GM10266 (cell line): ENCODE results near the gene POU6F1.

ENCODE experiments used
- DNase-seq: peaks from one replicate; pipeline ENCODE4 v3.0.0; 2012; ENCODE audit errors: extremely low spot score
- TF ChIP-seq, protein P1 (sequence below): IDR thresholded peaks from 2 replicates; pipeline ENCODE4 v1.5.1; 2012; ENCODE audit warnings: mild to moderate bottlenecking, low read depth; ENCODE audit not compliant: control insufficient read depth, insufficient read depth; ENCODE audit errors: missing control alignments

POU6F1 gene

DNA sequence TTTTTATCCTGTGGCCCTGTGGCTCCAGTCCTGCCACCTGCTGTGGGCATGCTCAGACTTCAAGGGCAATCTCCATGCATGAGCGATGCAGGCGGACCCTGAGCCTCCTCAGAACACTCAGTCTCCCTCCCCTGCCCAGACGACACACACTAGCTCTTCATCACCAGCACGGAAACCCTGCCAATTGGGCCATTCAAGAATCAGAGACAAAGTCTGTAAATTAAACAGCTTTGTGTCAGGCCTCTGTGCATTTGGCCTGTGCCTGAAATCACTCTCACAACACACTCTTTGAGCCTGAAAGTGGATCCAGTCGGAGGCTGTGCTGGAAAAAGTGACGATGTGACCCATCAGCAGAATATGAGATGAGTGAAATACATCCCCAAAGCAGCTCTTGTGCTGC, 12.5 kb downstream of the POU6F1 start:
- no peak for DNase-seq
- TF ChIP-seq, protein P1, sequence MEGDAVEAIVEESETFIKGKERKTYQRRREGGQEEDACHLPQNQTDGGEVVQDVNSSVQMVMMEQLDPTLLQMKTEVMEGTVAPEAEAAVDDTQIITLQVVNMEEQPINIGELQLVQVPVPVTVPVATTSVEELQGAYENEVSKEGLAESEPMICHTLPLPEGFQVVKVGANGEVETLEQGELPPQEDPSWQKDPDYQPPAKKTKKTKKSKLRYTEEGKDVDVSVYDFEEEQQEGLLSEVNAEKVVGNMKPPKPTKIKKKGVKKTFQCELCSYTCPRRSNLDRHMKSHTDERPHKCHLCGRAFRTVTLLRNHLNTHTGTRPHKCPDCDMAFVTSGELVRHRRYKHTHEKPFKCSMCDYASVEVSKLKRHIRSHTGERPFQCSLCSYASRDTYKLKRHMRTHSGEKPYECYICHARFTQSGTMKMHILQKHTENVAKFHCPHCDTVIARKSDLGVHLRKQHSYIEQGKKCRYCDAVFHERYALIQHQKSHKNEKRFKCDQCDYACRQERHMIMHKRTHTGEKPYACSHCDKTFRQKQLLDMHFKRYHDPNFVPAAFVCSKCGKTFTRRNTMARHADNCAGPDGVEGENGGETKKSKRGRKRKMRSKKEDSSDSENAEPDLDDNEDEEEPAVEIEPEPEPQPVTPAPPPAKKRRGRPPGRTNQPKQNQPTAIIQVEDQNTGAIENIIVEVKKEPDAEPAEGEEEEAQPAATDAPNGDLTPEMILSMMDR = no peak

DNA sequence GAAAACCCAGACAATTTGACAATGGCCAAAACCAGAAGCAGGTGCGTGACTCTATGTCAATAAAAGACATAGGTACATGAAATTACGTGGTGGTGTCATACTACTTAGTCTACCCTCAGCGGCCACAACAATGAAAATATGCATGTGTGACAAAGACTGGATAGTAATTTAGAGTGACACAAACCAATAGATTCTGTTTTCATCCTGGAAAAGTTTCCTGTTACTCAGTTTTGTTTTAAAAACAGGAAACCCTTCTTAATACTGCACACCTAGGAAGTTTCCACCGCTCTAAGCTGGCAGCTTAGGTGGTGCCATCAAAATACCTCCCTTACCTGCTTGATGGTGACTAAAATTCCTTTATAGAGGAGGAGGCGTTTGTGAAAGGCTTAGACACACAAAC, 15.1 kb downstream of the POU6F1 start:
- TF ChIP-seq, protein P1 = no peak
- no peak for DNase-seq

DNA sequence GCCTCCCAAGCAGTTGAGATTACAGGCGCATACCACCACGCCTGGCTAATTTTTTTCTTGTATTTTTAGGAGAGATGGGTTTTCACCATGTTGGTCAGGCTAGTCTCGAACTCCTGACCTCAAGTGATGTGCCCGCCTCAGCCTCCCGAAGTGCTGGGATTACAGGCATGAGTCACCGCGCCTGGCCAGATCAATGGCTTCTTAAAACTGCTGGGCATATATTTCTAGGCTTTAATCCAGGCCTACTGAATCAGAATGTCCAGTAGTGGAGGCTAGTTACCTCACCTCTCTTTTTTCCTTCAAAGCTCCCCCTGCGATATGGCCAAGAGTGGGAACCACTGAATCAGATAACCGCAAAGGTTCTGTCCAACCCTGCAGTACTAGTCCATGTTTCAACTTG, 17.1 kb downstream of the POU6F1 start:
- DNase-seq = no peak
- TF ChIP-seq, protein P1 = no peak

DNA sequence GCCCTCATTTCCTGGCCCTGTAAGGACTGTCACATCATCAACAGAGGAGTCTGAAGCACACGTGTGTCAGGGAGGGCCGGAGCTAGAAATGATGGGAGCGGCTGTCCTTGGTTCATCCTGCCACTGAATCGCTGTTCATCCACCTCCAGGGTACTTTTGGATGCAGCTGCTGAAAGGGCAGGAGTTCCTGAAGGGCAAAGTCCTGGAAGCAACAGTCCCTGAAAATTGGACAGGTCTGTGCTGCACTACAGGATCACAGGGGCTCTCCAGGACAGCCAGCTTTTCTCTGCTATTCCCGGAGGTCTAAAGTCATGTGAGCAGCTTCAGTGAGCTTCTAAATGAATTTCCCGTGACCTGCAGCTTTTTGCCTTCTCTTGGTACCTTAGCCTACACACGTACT, 17.7 kb downstream of the POU6F1 start:
- no peak for DNase-seq
- TF ChIP-seq, protein P1 = no peak

DNA sequence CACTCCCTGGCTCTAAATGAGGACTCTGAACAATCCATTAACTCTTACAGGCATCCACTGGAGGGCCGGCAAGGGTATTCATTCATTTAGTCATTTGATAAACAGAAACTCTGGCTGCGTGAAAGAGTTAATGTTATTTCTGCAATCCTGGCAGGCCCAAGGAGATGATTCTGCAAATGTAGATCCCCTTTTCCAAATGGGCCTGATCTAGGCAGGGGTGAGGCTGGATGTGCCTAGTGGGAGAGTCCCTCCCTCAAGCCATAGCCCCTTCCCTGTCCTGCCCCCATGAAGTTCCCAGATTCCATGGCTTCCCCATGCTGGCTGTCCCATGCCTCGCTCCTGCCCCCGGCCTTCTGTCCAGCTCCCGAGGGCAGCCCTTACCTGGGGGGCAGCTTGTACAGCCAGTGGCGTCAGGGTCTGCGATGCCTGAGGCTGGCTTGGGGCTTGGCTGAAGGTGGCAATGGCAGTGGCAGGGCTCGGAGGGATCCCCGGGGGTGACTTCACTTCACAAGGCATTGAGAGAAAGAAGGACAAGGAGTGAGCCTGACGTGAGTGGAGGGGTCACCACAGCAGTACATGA, 18.4 kb downstream of the POU6F1 start:
- no peak for DNase-seq
- TF ChIP-seq, protein P1 = no peak

DNA sequence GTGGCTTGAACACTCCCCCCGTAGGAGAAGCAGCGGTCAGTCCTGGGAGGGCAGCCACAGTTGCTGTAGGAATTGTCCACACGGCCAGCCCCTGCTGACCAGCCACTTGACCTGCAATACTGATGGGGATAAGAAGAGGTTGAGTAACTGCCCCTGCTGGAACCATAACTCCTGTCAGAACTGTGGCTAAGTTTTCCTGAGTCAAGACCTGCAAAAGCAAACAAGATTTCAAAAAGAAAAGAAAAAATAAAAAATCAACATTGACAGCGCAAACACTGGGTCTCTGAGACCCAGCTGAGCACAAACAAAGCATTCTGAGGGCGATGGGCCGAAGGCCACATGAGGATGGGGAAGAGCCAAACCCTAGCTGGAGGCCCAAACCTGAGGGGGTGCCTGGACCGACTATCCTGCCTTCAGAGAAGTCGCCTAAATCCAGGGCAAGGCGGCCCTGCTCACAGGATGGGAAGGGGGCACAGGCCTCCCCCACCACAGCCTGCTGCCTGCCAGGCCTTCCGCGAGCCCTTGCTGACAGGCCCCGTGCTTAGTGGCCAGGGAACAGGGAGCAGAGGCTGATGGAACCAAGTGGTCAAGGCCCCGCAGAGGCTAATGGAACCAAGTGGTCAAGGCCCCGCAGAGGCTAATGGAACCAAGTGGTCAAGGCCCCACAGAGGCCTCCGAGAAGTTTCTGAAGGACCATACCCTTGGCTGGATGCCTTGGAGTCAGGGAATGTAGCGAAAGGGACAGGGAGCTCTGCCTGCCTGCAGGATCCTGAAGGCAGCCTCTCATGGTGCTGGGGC, 19.1 kb downstream of the POU6F1 start:
- TF ChIP-seq, protein P1 = no peak

DNA sequence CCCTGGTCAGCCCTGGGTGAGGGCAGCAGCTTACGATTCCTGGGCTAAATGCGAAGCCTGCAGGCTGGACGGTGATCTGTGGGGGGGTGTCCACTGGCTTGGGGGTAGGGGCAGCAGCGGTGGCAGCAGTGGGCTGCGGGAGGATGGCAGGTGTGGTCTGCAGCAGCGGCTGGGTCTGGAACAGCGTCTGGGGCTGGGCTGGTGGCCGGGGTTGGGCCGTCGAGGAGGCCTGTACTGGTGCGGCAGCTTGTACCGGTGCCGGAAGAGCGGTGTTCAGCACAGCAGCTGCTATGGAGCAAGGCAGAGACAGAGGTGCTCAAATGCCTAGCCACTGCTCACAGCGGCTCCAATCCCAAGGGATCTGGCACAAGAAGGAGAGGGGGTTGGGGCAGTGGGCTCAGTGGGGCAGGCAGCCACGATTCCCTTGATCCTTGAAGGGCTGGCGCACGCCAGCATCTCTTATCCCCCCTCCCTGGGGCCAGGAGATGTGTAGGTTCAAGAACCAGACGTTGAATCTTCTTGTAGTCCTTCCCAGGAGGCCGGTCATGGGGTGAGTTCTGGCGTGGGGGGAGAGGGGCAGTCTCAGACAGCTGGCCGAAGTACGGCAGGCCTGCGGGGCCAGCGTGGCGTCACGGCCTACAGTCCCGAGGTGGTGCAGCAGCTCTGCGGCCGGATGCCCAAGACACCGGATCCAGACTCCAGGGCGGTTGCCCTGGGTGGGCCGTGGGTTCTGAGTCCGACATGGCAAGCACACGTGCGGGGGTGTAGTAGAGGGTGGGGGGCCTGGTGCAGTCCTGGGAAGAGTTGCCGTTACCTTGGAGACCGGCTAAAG, 19.9 kb downstream of the POU6F1 start:
- DNase-seq = no peak
- TF ChIP-seq, protein P1 = no peak

More for the DNA sequence above, 19.1 kb downstream of the POU6F1 start:
- no peak for DNase-seq
